NCI-H446 (cell line): ENCODE results near the gene MGST3.
A peak's percentile ranks its signal among the peaks of the same experiment; 100 is the strongest.
"Not testable (repeated sequence)": the region's sequence is repeated elsewhere in the genome, so short reads cannot be mapped to it uniquely, and the experiment has no call there.

ENCODE experiments used
- DNase-seq, 2 experiments: peaks; one replicate each; lab custom pipeline; 2025; lab: John Stamatoyannopoulos, UW

Gene MGST3

GRCh38 chr1:165630629-165631341 is at the start of gene MGST3:
MGST3 (plus strand) TSS chr1:165631234; CDS start chr1:165649848, 18,614 bp downstream.
- DNase-seq: peak; percentile 97 to 98

GRCh38 chr1:165581926-165582325 is 49.1 kb upstream of the MGST3 start:
- no peak for DNase-seq

GRCh38 chr1:165586398-165586797 is 44.6 kb upstream of the MGST3 start:
- no peak for DNase-seq

- not testable (repeated sequence) for DNase-seq
Observed at GRCh38 chr1:165591391-165591790, 39.6 kb upstream of the MGST3 start.

- peak; percentile 50 to 84 for DNase-seq
Observed at GRCh38 chr1:165592945-165593823, 37.9 kb upstream of the MGST3 start.

GRCh38 chr1:165595246-165595938 is 35.6 kb upstream of the MGST3 start:
- DNase-seq: no peak

- DNase-seq: peak; percentile 93 to 99
Observed at GRCh38 chr1:165597883-165598675, 33.0 kb upstream of the MGST3 start.

GRCh38 chr1:165598676-165599059 is 32.4 kb upstream of the MGST3 start:
- DNase-seq: no peak

GRCh38 chr1:165600793-165601192 is 30.2 kb upstream of the MGST3 start:
- DNase-seq: no peak

GRCh38 chr1:165603810-165604209 is 27.2 kb upstream of the MGST3 start:
- no peak for DNase-seq

GRCh38 chr1:165605246-165605645 is 25.8 kb upstream of the MGST3 start:
- DNase-seq: no peak

GRCh38 chr1:165606676-165607075 is 24.4 kb upstream of the MGST3 start:
- not testable (repeated sequence) for DNase-seq

GRCh38 chr1:165610866-165611265 is 20.2 kb upstream of the MGST3 start:
- no peak for DNase-seq

GRCh38 chr1:165612062-165612461 is 19.0 kb upstream of the MGST3 start:
- DNase-seq: no peak

GRCh38 chr1:165616054-165616612 is 14.9 kb upstream of the MGST3 start:
- DNase-seq: no peak

- DNase-seq: no peak
Observed at GRCh38 chr1:165616987-165617546, 14.0 kb upstream of the MGST3 start.

GRCh38 chr1:165619647-165620151 is 11.3 kb upstream of the MGST3 start:
- DNase-seq: no peak

- no peak for DNase-seq
Observed at GRCh38 chr1:165623624-165624023, 7.4 kb upstream of the MGST3 start.

- DNase-seq: no peak
Observed at GRCh38 chr1:165624441-165624840, 6.6 kb upstream of the MGST3 start.

GRCh38 chr1:165628147-165628822 is 2.7 kb upstream of the MGST3 start:
- no peak for DNase-seq
